MM.1S (cell line): Measurements from ENCODE around the gene NOS2.

Source experiments
- CTCF ChIP-seq: fragments of 300-600 bp; sonication (generic); IDR thresholded peaks from 2 replicates; pipeline ENCODE4 v1.5.1; 2016; ENCODE audit warnings: antibody characterized with exemption, low read length, mixed read lengths
- EZH2 ChIP-seq: fragments of 300-600 bp; sonication (generic); optimal IDR thresholded peaks from 2 replicates; pipeline ENCODE3; 2017; ENCODE audit warnings: low read depth, mild to moderate bottlenecking, antibody characterized with exemption, low read length, mixed read lengths
- EZH2phosphoT487 ChIP-seq: fragments of 300-600 bp; sonication (generic); IDR thresholded peaks from 2 replicates; pipeline ENCODE4 v1.6.1; 2018; ENCODE audit warnings: antibody characterized with exemption, low read length

- TF ChIP-seq CTCF (no peak), EZH2 (no peak), EZH2phosphoT487 (no peak)
These were observed 19.4 kb downstream of the NOS2 start for GRCh38 chr17:27780828-27781404.
